B cell (primary cell): Measurements from ENCODE around the gene TMCC3. TPM values are rescaled to one million over a fixed set of nuclear protein-coding genes. Genes with fewer than 3 reads are reported as not detected.

ENCODE experiments used
- ATAC-seq: fragments of 200-7000 bp; cut with Tn5 transposase; one replicate; pipeline ENCODE4 v1.10.0; 2021; ENCODE audit warnings: low read depth, mild to moderate bottlenecking, moderate number of reproducible peaks, moderate library complexity
- CTCF ChIA-PET: fragments of 350-600 bp; sonication (Branson Sonifier 250); formaldehyde crosslinking; loops from one replicate; lab custom pipeline; 2021; ENCODE audit warnings: antibody characterized with exemption, inconsistent platforms; lab: Charles Lee
- POLR2A ChIA-PET: fragments of 350-600 bp; sonication (Branson Sonifier 250); formaldehyde crosslinking; loops from one replicate; lab custom pipeline; 2021; ENCODE audit warnings: antibody characterized with exemption; lab: Charles Lee
- DNase-seq: peaks from one replicate; pipeline ENCODE4 v3.0.0; 2013
- H2AFZ ChIP-seq: 2 replicates; pipeline ENCODE4 v1.6.1; 2012; ENCODE audit warnings: mild to moderate bottlenecking, low read depth, low read length; ENCODE audit not compliant: insufficient read depth, poor library complexity, severe bottlenecking
- H3K27ac ChIP-seq, 2 donors: 1 replicate in 1 of 2; 2 replicates in 1 of 2; pipeline ENCODE4 v1.5.1; 2012 to 2013; ENCODE audit warnings: low read length in 2 of 2, mild to moderate bottlenecking in 2 of 2, moderate library complexity in 1 of 2
- H3K27me3 ChIP-seq, 4 experiments: fragments of 200-600 bp in 1 of 4; sonication (generic) in 1 of 4; replicated peaks in 1 of 4; 1 replicate in 2 of 4; 2 replicates in 2 of 4; pipeline versions ENCODE4 v1.6.1 to v1.7.0; 2013 to 2016; ENCODE audit warnings: low read length in 3 of 4, mild to moderate bottlenecking in 2 of 4, mixed read lengths in 1 of 4, moderate library complexity in 1 of 4; ENCODE audit not compliant: insufficient read depth in 4 of 4, control insufficient read depth in 3 of 4; ENCODE audit errors: control extremely low read depth in 1 of 4
- H3K36me3 ChIP-seq, 2 experiments: replicated peaks in 1 of 2; 1 replicate in 1 of 2; 2 replicates in 1 of 2; pipeline versions ENCODE4 v1.6.1 to v1.7.1; 2013; ENCODE audit warnings: low read length in 1 of 2; ENCODE audit not compliant: insufficient read depth in 2 of 2, control insufficient read depth in 1 of 2; ENCODE audit errors: control extremely low read depth in 1 of 2, extremely low read depth in 1 of 2
- H3K4me1 ChIP-seq, 2 donors: fragments of 200-600 bp in 1 of 2; sonication (generic) in 1 of 2; 1 replicate in 1 of 2; 2 replicates in 1 of 2; pipeline versions ENCODE4 v1.5.1 to v1.6.1; 2013 to 2017; ENCODE audit warnings: low read length in 2 of 2; ENCODE audit not compliant: control insufficient read depth in 2 of 2, insufficient read depth in 2 of 2
- H3K4me2 ChIP-seq: replicated peaks from 2 replicates; pipeline ENCODE3; 2012; ENCODE audit warnings: mild to moderate bottlenecking, low read depth, low read length; ENCODE audit not compliant: poor library complexity, severe bottlenecking
- H3K4me3 ChIP-seq, 5 experiments: fragments of 200-600 bp in 1 of 5; sonication (generic) in 1 of 5; 1 replicate in 3 of 5; 2 replicates in 2 of 5; pipeline versions ENCODE4 v1.5.1 to v1.7.0; 2011 to 2016; ENCODE audit warnings: low read length in 4 of 5, mild to moderate bottlenecking in 4 of 5, low read depth in 2 of 5, control low read depth in 1 of 5, moderate library complexity in 1 of 5; ENCODE audit not compliant: insufficient read depth in 1 of 5; ENCODE audit errors: control extremely low read depth in 1 of 5, extremely low read depth in 1 of 5
- H3K79me2 ChIP-seq: fragments of 200-600 bp; sonication (generic); one replicate; pipeline ENCODE4 v1.6.0; 2016; ENCODE audit warnings: low read length; ENCODE audit not compliant: control insufficient read depth, insufficient read depth
- H3K9ac ChIP-seq: fragments of 200-600 bp; sonication (generic); 2 replicates; pipeline ENCODE4 v1.6.1; 2017; ENCODE audit warnings: mild to moderate bottlenecking, low read length, moderate library complexity
- H3K9me3 ChIP-seq, 3 donors: one replicate each; pipeline versions ENCODE4 v1.6.1 to v1.7.1; 2013; ENCODE audit warnings: low read length in 2 of 3; ENCODE audit not compliant: control insufficient read depth in 2 of 3, insufficient read depth in 1 of 3; ENCODE audit errors: control extremely low read depth in 1 of 3
- H4K20me1 ChIP-seq: 2 replicates; pipeline ENCODE4 v1.6.0; 2012; ENCODE audit warnings: mild to moderate bottlenecking, low read length; ENCODE audit not compliant: insufficient read depth, control insufficient read depth, poor library complexity, severe bottlenecking
- H3K27ac Mint-ChIP-seq: one replicate; pipeline ENCODE4 v1.8.0; 2021; ENCODE audit warnings: mixed read lengths
- H3K27me3 Mint-ChIP-seq: one replicate; pipeline ENCODE4 v1.8.0; 2021; ENCODE audit warnings: mixed read lengths
- H3K4me1 Mint-ChIP-seq: one replicate; pipeline ENCODE4 v1.8.0; 2021; ENCODE audit warnings: mixed read lengths
- H3K4me3 Mint-ChIP-seq: one replicate; pipeline ENCODE4 v1.8.0; 2021; ENCODE audit warnings: mixed read lengths
- H3K9me3 Mint-ChIP-seq: one replicate; pipeline ENCODE4 v1.8.0; 2022; ENCODE audit warnings: mixed read lengths; ENCODE audit not compliant: insufficient read depth
- CTCF ChIP-seq: fragments of 200-600 bp; IDR thresholded peaks from one replicate; pipeline ENCODE4 v1.8.0; 2022; ENCODE audit warnings: antibody characterized with exemption, mild to moderate bottlenecking
- EZH2 ChIP-seq: IDR thresholded peaks from 2 replicates; pipeline ENCODE4 v1.6.1; 2012; ENCODE audit warnings: borderline replicate concordance, low read depth, mild to moderate bottlenecking, moderate library complexity, low read length; ENCODE audit not compliant: insufficient read depth, poor library complexity, severe bottlenecking
- WGBS: methylation state at CpG from one replicate; pipeline ENCODE4 v1.1.5; 2013; ENCODE audit warnings: missing lambda C conversion rate; ENCODE audit not compliant: insufficient coverage; 5-methylcytosine and 5-hydroxymethylcytosine counted together
- intact Hi-C: fragments of 100-400 bp; cut with micrococcal nuclease; formaldehyde crosslinking; loops from one replicate; pipeline ENCODE4 v1.10.0; 2022
- polyA plus RNA-seq: library from polyadenylated mRNA; depleted of rRNA; stranded (reverse); fragments of >200 nt; gene quantifications from 2 replicates; pipeline ENCODE4 v1.2.3, GENCODE V29; 2012
- total RNA-seq, 2 donors: library from RNA; stranded (reverse); fragments of 120-200 nt in 1 of 2; gene quantifications; 1 replicate in 1 of 2; 2 replicates in 1 of 2; pipeline versions ENCODE4 v1.2.3 to v1.2.4, GENCODE V29; 2013 to 2022

TMCC3 gene
- total and polyA plus RNA-seq, 2 donors (not counting 1 experiment from before 2014, with no cell fraction given): 4.5 to 8.8 TPM

GRCh38 chr12:94565683-94566082 is 84.7 kb downstream of the TMCC3 start:
- Mint-ChIP-seq H3K9me3 (no peaks in the 10 kb centered on the region), H3K4me3 (no peak overlapping the region), H3K27ac (no peak overlapping the region), H3K4me1 (peaks cover 14% of the 10 kb centered on the region), H3K27me3 (no peaks in the 10 kb centered on the region)
- no peaks in the 10 kb centered on the region for H3K79me2 ChIP-seq
- no peak overlapping the region for H2AFZ ChIP-seq
- intact Hi-C loops: no loop called here
- H3K4me1 ChIP-seq: peaks cover 0 to 18% of the 10 kb centered on the region in 2 donors
- peaks cover 0 to 2% (median 0%) of the 10 kb centered on the region in 4 experiments for H3K27me3 ChIP-seq
- no peak overlapping the region for H3K4me3 ChIP-seq
- no peak for ATAC-seq
- H3K27ac ChIP-seq: no peak overlapping the region
- 94% methylated on average over 3 of the region's 8 CpGs for WGBS
- H3K4me2 ChIP-seq: no peak overlapping the region
- H3K36me3 ChIP-seq: peaks cover 0 to 10% of the 10 kb centered on the region in 2 experiments
- no peak overlapping the region for H3K9ac ChIP-seq
- DNase-seq: no peak
- H4K20me1 ChIP-seq: no peaks in the 10 kb centered on the region
- ChIA-PET CTCF (interaction anchor here (1.0 kb wide), 1 partner anchor 23 kb away, joined by 5 read pairs; no protein-coding TSS in a partner anchor), POLR2A (no interaction called here)
- TF ChIP-seq EZH2: no peak
- no peaks in the 10 kb centered on the region for H3K9me3 ChIP-seq

GRCh38 chr12:94563286-94563685 is 87.1 kb downstream of the TMCC3 start:
- CTCF ChIA-PET: interaction anchor here (1.6 kb wide), 1 partner anchor 16 kb away, joined by 4 read pairs; no protein-coding TSS in a partner anchor
- no peak for DNase-seq
- H3K79me2 ChIP-seq: no peaks in the 10 kb centered on the region
- no peak overlapping the region for H3K4me2 ChIP-seq
- TF ChIP-seq EZH2 (no peak), CTCF (no peak)
- no peak overlapping the region for H3K27ac ChIP-seq
- H3K9me3 ChIP-seq: no peaks in the 10 kb centered on the region
- H3K4me1 Mint-ChIP-seq: peaks cover 24% of the 10 kb centered on the region
- no peaks in the 10 kb centered on the region for H3K36me3 ChIP-seq
- H2AFZ ChIP-seq: no peak overlapping the region
- H3K27ac Mint-ChIP-seq: no peak overlapping the region
- H3K9ac ChIP-seq: no peak overlapping the region
- ATAC-seq: no peak
- H3K4me3 ChIP-seq: no peak overlapping the region
- POLR2A ChIA-PET: no interaction called here
- no peaks in the 10 kb centered on the region for H3K9me3 Mint-ChIP-seq
- intact Hi-C loops: no loop called here
- peaks cover 0 to 4% (median 0%) of the 10 kb centered on the region in 4 experiments for H3K27me3 ChIP-seq
- peaks cover 15% of the 10 kb centered on the region for H3K27me3 Mint-ChIP-seq
- 80% methylated on average over 1 of the region's 5 CpGs for WGBS
- H4K20me1 ChIP-seq: no peaks in the 10 kb centered on the region
- peaks cover 0 to 23% of the 10 kb centered on the region in 2 donors for H3K4me1 ChIP-seq
- no peak overlapping the region for H3K4me3 Mint-ChIP-seq
